ENCODE data around the gene TMEM74B. TPM values are rescaled to one million over a fixed set of nuclear protein-coding genes. Genes with fewer than 3 reads are reported as not detected.
A peak's percentile ranks its signal among the peaks of the same experiment; 100 is the strongest.
"Not testable (repeated sequence)": the region's sequence is repeated elsewhere in the genome, so short reads cannot be mapped to it uniquely, and the experiment has no call there.

Gene TMEM74B
- total RNA-seq, result 1 to 10 TPM; 3.5 to 4.0 TPM

DNA sequence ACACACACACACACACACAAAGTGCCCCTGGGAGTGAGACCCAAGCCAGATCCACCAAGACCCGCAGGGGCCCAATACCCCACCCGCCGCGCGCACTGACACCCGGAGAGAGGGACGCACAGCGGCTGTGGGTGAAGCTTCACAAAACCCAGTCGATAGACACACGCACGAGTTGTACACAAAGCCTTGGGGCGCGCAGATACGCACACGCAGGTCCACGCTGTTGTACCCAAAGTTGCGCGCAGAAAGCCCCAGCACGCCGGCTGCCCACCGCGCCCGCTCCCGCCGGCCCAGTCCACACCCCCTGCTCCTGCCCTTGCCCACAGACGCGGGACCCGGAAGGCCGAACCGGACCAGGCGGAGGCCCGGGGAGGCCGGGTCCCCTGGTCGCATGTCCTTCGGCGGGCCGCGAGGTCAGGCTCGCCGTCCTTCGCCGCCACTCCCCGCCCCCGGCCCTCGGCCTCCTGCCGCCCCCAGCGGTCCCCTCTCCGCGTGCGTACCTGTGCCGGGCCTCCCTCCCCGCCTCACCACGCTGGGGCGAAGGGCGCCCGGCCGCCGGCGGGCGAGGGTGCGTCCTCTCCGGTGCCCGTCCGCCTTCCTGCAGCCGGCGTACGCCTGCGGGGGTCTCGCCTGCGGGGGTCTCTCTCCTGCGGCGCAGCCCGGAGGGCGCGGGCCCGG lies at the start of gene TMEM74B:
Gene TMEM74B, minus strand, starts transcription at position 344 of the 678 bp plus-strand sequence. CDS start 1,180 bp downstream, outside the sequence.
- Mint-ChIP-seq H3K9me3 (no peaks in the 10 kb centered on the region), H3K27ac (no peak within 1 kb of the TSS), H3K36me3 (no peaks in the 10 kb centered on the region), H3K4me1 (peaks cover 6% of the 10 kb centered on the region), H3K4me3 (peak within 1 kb of the TSS; percentile 76), H3K27me3 (peaks cover 29% of the 10 kb centered on the region)
- ATAC-seq (ENCODE audit: low read depth) (peak; percentile 16), DNase-seq (peak; percentile 55)
- POLR2A ChIA-PET, result interaction anchor here (0.8 kb wide), 1 partner anchor 66 kb away, joined by 3 read pairs; no protein-coding TSS in a partner anchor

DNA sequence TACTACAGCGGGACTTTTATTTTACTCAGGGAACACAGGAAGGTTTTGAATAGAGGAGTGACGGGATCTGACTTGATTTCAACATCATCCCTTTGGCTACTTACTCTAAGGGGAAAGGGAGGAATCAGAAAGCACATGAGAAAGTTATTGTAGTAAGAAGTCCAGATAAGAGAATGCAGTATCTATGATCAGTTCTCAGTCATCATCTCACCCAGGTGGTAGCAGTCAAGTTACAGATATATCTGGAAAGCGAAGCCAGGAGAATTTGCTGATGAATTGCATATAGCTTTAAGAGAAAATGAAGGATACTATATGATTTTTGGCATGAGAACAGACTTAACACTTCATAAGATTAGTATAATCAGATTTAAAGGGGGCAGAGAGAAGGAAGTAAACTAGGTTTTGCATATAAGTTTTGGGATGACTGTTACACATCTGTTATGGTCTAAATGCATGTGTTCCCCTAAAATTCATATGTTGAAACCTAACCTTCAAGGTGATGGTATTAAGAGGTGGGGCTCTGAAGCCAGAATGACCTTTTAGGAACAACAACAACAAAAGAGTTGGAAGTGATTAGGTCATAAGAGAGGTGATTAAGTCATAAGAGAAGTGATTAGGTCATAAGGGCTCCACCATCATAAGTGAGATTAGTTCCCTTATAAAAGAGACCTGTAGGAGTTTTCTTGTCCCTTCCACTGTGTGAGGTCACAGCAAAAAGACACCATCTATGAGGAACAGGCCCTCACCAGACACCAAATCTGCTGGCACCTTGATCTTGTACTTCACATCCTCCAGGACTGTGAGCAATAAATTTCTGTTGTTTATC lies 47.7 kb upstream of the TMEM74B start:
- Mint-ChIP-seq H3K4me1 (peaks cover 10% of the 10 kb centered on the region), H3K9me3 (no peaks in the 10 kb centered on the region), H3K27ac (no peak overlapping the region), H3K27me3 (peaks cover 24% of the 10 kb centered on the region), H3K4me3 (no peak overlapping the region), H3K36me3 (no peaks in the 10 kb centered on the region)
- ATAC-seq (ENCODE audit: low read depth), result no peak
- POLR2A ChIA-PET, result no interaction called here
- no peak for DNase-seq

DNA sequence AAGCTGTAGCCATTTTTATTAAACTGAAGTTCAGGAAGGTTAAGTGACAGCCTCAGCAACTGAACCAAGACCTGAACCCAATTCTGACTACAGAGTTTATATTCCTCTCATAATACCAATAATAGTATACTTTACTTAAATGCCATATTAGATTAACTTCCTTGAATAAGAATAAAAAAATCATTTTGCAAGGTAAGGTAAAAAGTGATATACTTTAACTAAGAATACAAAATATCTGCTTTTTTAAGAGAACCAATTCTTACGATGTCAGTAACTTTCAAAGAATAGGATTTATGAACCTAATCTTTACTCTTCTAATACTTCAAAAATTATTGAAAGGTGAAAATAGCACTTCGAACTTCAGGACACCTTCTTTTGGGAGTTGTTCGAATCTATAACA lies 44.8 kb upstream of the TMEM74B start:
- peaks cover 16% of the 10 kb centered on the region for H3K4me1 Mint-ChIP-seq
- H3K4me3 Mint-ChIP-seq, result no peak overlapping the region
- POLR2A ChIA-PET, result no interaction called here

GRCh38 chr20:1225783-1226654 lies 41.2 kb upstream of the TMEM74B start, which contains the start of gene RAD21L1:
RAD21L1 (plus strand) TSS chr20:1226044; CDS start chr20:1228454, 2,410 bp downstream.
- H3K27me3 Mint-ChIP-seq, result peaks cover 39% of the 10 kb centered on the region
- H3K36me3 Mint-ChIP-seq, result no peaks in the 10 kb centered on the region
- peak within 1 kb of the TSS; percentile 66 for H3K27ac Mint-ChIP-seq
- no peaks in the 10 kb centered on the region for H3K9me3 Mint-ChIP-seq
- H3K4me3 Mint-ChIP-seq, result peak within 1 kb of the TSS; percentile 86
- H3K4me1 Mint-ChIP-seq, result peaks cover 15% of the 10 kb centered on the region
- peak; percentile 76 for ATAC-seq (ENCODE audit: low read depth)
- POLR2A ChIA-PET, result interaction anchor here (0.9 to 1.2 kb wide), 4 partner anchors 9 to 100 kb away, joined by 3 to 6 read pairs (median 4); partner anchors contain the start of gene SNPH
- peak; percentile 82 for DNase-seq

More for the DNA sequence above, 44.8 kb upstream of the TMEM74B start:
- Mint-ChIP-seq H3K36me3 (no peaks in the 10 kb centered on the region), H3K9me3 (no peaks in the 10 kb centered on the region), H3K27me3 (peaks cover 32% of the 10 kb centered on the region), H3K27ac (no peak overlapping the region)
- ATAC-seq (ENCODE audit: low read depth), result no peak
- DNase-seq, result no peak

GRCh38 chr20:1225263-1225782 lies 40.5 kb upstream of the TMEM74B start:
- POLR2A ChIA-PET, result interaction anchor here (0.9 to 1.2 kb wide), 4 partner anchors 9 to 100 kb away, joined by 3 to 6 read pairs (median 4); partner anchors contain the start of gene SNPH
- peaks cover 15% of the 10 kb centered on the region for H3K4me1 Mint-ChIP-seq
- H3K36me3 Mint-ChIP-seq, result no peaks in the 10 kb centered on the region
- no peak overlapping the region for H3K27ac Mint-ChIP-seq
- H3K4me3 Mint-ChIP-seq, result peak overlapping the region; percentile 86
- peak; percentile 49 for ATAC-seq (ENCODE audit: low read depth)
- peaks cover 39% of the 10 kb centered on the region for H3K27me3 Mint-ChIP-seq
- no peaks in the 10 kb centered on the region for H3K9me3 Mint-ChIP-seq
- no peak for DNase-seq

DNA sequence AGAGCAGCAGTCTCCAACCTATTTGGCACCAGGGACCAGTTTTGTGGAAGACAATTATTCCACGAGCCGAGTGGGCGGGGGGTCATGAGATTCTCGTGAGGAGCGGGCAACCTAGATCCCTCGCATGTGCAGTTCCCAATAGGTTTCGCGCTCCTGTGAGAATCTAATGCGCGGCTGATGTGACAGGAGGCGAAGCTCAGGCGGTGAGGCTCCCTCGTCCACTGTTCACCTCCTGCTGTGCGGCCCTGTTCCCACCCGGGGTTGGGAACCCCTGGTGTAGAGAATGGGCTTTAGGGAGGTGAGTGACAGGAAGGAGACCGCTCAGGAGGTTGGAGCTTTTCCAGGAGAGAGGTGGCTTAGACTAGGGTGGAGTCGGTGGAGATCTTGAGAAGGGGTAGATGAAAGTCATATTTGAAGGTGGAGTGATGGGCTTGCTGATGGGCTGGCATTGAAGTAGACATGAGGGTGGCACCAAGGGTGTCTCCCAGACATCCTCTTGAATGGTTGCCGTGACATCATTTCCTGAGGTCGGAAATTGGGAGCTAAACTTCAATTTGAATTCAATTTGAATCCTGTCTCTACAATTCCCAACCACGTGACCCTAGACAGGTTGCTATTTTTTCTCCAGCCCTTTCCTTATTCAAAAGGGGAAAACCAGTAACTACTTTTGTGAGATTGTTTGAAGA lies 39.6 kb upstream of the TMEM74B start:
- ATAC-seq (ENCODE audit: low read depth) (no peak), DNase-seq (no peak)
- Mint-ChIP-seq H3K27me3 (peaks cover 34% of the 10 kb centered on the region), H3K27ac (no peak overlapping the region), H3K4me1 (peaks cover 15% of the 10 kb centered on the region), H3K9me3 (no peaks in the 10 kb centered on the region), H3K36me3 (no peaks in the 10 kb centered on the region), H3K4me3 (no peak overlapping the region)
- POLR2A ChIA-PET, result no interaction called here

GRCh38 chr20:1222750-1223149 lies 38.0 kb upstream of the TMEM74B start:
- POLR2A ChIA-PET, H3K36me3 Mint-ChIP-seq: not testable (repeated sequence)

DNA sequence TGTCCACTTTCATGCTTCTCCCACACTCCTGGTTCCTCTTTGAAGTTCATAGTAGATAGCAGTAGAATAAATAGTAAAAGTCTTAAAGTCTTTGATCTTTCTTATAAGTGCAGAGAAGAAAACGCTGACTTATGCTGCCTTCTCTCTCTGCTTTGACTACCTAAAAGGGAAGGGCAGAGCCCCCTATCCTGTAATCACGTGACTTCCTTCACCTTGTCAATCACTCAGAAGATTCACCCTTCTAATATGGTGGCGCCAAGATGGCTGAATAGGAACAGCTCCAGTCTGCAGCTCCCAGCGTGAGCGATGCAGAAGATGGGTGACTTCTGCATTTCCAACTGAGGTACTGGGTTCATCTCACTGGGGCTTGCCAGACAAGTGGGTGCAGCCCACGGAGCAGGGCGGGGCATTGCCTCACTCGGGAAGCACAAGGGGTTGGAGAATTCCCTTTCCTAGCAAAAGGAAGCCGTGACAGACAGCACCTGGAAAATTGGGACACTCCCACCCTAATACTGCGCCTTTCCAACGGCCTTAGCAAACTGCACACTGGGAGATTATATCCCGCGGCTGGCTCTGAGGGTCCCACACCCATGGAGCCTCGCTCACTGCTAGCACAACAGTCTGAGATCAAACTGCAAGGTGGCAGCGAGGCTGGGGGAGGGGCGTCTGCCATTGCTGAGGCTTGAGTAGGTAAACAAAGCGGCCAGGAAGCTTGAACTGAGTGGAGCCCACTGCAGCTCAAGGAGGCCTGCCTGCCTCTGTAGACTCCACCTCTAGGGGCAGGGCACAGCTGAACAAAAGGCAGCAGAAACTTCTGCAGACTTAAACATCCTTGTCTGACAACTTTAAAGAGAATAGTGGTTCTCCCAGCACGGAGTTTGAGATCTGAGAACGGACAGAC lies 32.0 kb upstream of the TMEM74B start:
- DNase-seq, H3K4me3 Mint-ChIP-seq: not testable (repeated sequence)
- POLR2A ChIA-PET, result interaction anchor here (1.4 kb wide), 1 partner anchor 9 kb away, joined by 3 read pairs; the partner anchor contains the start of gene RAD21L1

More at GRCh38 chr20:1222750-1223149, 38.0 kb upstream of the TMEM74B start:
- Mint-ChIP-seq H3K4me1 (peaks cover 15% of the 10 kb centered on the region), H3K27me3 (peaks cover 33% of the 10 kb centered on the region)
- not testable (repeated sequence) for ATAC-seq (ENCODE audit: low read depth); H3K27ac Mint-ChIP-seq; H3K4me3 Mint-ChIP-seq; H3K9me3 Mint-ChIP-seq; DNase-seq

DNA sequence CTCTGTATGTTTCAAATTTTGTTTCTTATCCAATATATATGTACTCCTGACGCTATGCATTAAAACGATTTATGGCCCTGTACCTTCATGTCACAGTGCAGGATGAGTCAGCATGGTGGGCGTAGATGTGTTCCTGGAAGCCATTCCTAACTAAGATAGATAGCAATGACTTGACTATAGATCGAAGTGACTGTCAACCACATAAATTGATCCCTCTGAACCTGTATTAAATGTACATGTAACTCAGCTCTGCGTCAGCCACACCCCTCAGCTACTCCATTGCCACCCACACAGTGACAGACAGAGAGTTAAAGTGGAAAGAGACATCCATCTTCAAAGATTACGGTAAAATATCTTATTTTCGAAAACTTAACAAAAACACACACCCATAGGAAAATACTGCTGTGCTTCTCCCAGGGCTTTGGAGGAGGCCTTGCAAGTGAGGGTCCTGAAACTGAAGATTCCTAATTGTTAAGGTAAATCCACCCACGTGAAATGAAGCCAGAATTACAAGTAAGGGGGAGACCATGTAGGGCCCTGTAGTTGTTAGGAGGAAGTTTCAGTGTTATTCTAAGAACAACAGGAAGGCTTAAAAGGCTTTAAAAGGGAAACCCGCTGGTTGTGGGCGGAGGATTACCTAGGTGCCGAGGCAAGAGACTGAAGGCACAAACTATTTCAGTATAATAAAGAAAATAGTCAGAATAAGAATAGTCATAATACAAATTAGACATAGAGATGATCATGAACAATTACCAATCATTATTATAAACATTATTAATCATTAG lies 30.8 kb upstream of the TMEM74B start:
- ATAC-seq (ENCODE audit: low read depth) (peak; percentile 65), DNase-seq (no peak)
- peaks cover 14% of the 10 kb centered on the region for H3K27me3 Mint-ChIP-seq
- POLR2A ChIA-PET, result no interaction called here
- H3K27ac Mint-ChIP-seq, result peak overlapping the region; percentile 76
- no peaks in the 10 kb centered on the region for H3K9me3 Mint-ChIP-seq
- peaks cover 26% of the 10 kb centered on the region for H3K4me1 Mint-ChIP-seq
- peak overlapping the region; percentile 67 for H3K4me3 Mint-ChIP-seq
- H3K36me3 Mint-ChIP-seq, result peaks cover 3% of the 10 kb centered on the region

More for the DNA sequence above, 32.0 kb upstream of the TMEM74B start:
- H3K36me3 Mint-ChIP-seq; ATAC-seq (ENCODE audit: low read depth); H3K9me3 Mint-ChIP-seq; H3K27ac Mint-ChIP-seq: not testable (repeated sequence)
- H3K27me3 Mint-ChIP-seq, result peaks cover 17% of the 10 kb centered on the region
- H3K4me1 Mint-ChIP-seq, result peaks cover 26% of the 10 kb centered on the region

DNA sequence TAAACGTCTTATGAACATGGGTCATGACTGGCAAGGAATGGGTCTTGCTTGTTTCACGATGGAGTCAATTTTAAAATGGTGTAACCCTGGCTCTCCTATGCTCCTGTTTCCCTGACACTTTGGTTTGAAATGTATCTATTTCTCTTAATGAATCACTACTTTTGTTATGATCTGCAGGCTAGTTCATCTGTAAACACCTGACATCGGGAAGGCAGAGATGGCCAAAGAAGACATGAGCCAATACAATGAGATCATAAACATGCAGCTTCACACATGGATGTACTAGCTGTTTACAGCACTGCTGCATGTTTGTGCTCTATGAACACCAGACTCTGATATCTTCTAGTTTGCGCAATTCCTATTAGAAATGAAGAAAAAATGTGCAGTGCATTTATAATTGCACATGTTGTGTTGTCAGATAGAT lies 30.1 kb upstream of the TMEM74B start:
- peaks cover 3% of the 10 kb centered on the region for H3K36me3 Mint-ChIP-seq
- H3K27me3 Mint-ChIP-seq, result peaks cover 9% of the 10 kb centered on the region
- ATAC-seq (ENCODE audit: low read depth), result no peak
- DNase-seq, result no peak
- H3K4me3 Mint-ChIP-seq, result no peak overlapping the region
- peak overlapping the region; percentile 76 for H3K27ac Mint-ChIP-seq
- peaks cover 26% of the 10 kb centered on the region for H3K4me1 Mint-ChIP-seq
- POLR2A ChIA-PET, result no interaction called here
- no peaks in the 10 kb centered on the region for H3K9me3 Mint-ChIP-seq

All from activated naive CD8-positive, alpha-beta T cell treated with anti-CD3 and anti-CD28 coated beads, Interleukin-2, amount 10 ng/mL, durations not matched to agents 7 days and 5 days (primary cell).